AG04450 (cell line): Measurements from ENCODE around the gene TSHZ2. TPM values are rescaled to one million over a fixed set of nuclear protein-coding genes. Genes with fewer than 3 reads are reported as not detected.
"Not testable (repeated sequence)": the region's sequence is repeated elsewhere in the genome, so short reads cannot be mapped to it uniquely, and the experiment has no call there.

Experiments
- CTCF ChIA-PET: fragments of 300-600, 350-600 bp; formaldehyde crosslinking; extraction: SDS; loops from one replicate; lab custom pipeline; 2022; ENCODE audit warnings: antibody characterized with exemption, inconsistent platforms; lab: Charles Lee
- POLR2A ChIA-PET: fragments of 350-600 bp; formaldehyde crosslinking; extraction: SDS; loops from one replicate; lab custom pipeline; 2021; ENCODE audit warnings: antibody characterized with exemption, inconsistent platforms; lab: Yijun Ruan, JAX
- DNase-seq: peaks from one replicate; pipeline ENCODE4 v3.0.0-alpha.2; 2011; ENCODE audit warnings: low read depth, low spot score
- H3K27ac ChIP-seq: one replicate; pipeline ENCODE4 v1.5.1; 2012; ENCODE audit warnings: low read depth, low read length, control low read depth
- H3K27me3 ChIP-seq: one replicate; pipeline ENCODE4 v1.6.0; 2012; ENCODE audit warnings: low read length; ENCODE audit not compliant: control insufficient read depth, insufficient read depth
- H3K4me3 ChIP-seq: 2 replicates; pipeline ENCODE4 v1.5.1; 2011; ENCODE audit warnings: mild to moderate bottlenecking, low read depth, low read length, control low read depth
- H3K9me3 ChIP-seq: 2 replicates; pipeline ENCODE4 v1.5.1; 2012; ENCODE audit warnings: low read length; ENCODE audit not compliant: control insufficient read depth, insufficient read depth
- CTCF ChIP-seq: IDR thresholded peaks from 2 replicates; pipeline ENCODE4 v1.5.1; 2011; ENCODE audit warnings: low read depth, low read length, control low read depth, inconsistent platforms
- polyA plus RNA-seq: library from polyadenylated mRNA; depleted of rRNA; stranded (reverse); fragments of >200 nt; gene quantifications from 2 replicates; pipeline ENCODE4 v1.2.3, GENCODE V29; 2011

The TSHZ2 gene
- polyA plus RNA-seq, 1 experiment = not detected

DNA sequence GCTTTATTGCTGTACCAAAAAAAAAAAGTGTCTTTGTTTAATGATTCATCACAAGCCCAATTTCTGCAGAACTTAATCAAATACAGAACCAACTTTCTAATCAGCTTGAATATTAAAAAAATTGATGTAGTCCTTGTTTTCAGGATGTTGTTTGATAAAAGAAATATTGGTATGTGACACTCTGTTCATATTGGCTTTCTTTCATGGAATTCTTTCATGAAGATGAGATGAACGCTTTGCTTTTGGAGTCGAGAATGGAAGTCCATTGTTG lies 437.2 kb downstream of the TSHZ2 start:
- CTCF ChIA-PET = no interaction called here
- POLR2A ChIA-PET = no interaction called here
- H3K27ac ChIP-seq = no peak overlapping the region
- no peak overlapping the region for H3K4me3 ChIP-seq
- no peak for DNase-seq
- TF ChIP-seq CTCF = no peak
- H3K9me3 ChIP-seq = no peaks in the 10 kb centered on the region
- no peaks in the 10 kb centered on the region for H3K27me3 ChIP-seq

GRCh38 chr20:53411129-53411528 lies 439.0 kb downstream of the TSHZ2 start:
- Histone ChIP-seq H3K27ac (no peak overlapping the region), H3K4me3 (no peak overlapping the region), H3K27me3 (no peaks in the 10 kb centered on the region), H3K9me3 (no peaks in the 10 kb centered on the region)
- ChIA-PET POLR2A (no interaction called here), CTCF (no interaction called here)
- DNase-seq = no peak
- no peak for TF ChIP-seq CTCF

GRCh38 chr20:53411891-53412290 lies 439.7 kb downstream of the TSHZ2 start:
- H3K27ac ChIP-seq = no peak overlapping the region
- no peak overlapping the region for H3K4me3 ChIP-seq
- no peak for TF ChIP-seq CTCF
- ChIA-PET CTCF (interaction anchor here (2.2 kb wide), 1 partner anchor 136 kb away, joined by 7 read pairs; no protein-coding TSS in a partner anchor), POLR2A (no interaction called here)
- no peak for DNase-seq
- H3K9me3 ChIP-seq = no peaks in the 10 kb centered on the region
- no peaks in the 10 kb centered on the region for H3K27me3 ChIP-seq

DNA sequence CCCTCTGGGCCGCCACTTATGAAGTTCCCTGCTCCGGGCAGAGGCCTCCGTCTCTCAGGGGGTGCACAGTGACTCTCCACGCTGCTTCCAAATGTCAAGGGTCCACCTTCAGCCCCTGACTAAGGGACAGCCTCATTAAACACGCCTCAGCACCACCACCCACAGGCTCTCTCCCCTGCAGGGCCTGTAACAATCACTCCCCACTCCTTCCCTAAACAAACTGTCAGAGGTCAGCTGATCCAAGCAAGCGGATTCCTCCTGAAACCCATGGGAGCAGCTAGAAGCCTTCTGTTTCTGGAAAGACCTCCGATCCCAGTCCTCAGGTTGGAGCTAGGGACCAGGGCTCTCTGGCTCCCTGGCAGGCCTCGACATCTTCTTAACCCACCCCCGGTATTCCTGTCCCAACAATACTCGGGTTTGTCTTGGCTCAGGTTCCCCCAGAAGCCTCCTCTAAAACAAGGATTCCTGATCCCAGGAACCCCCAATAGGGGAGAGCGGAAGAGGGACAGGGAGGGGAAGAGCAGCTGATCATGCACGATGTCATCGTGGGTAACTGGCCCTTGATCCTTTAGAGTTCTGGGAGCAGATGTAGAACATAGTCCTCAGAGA lies 440.5 kb downstream of the TSHZ2 start:
- Histone ChIP-seq H3K9me3 (no peaks in the 10 kb centered on the region), H3K27me3 (no peaks in the 10 kb centered on the region), H3K4me3 (no peak overlapping the region), H3K27ac (no peak overlapping the region)
- CTCF ChIA-PET = interaction anchor here (2.2 kb wide), 1 partner anchor 135 kb away, joined by 7 read pairs; no protein-coding TSS in a partner anchor
- POLR2A ChIA-PET = no interaction called here
- no peak for TF ChIP-seq CTCF
- no peak for DNase-seq

GRCh38 chr20:53413186-53413631 lies 441.1 kb downstream of the TSHZ2 start:
- CTCF ChIA-PET = interaction anchor here (2.2 kb wide), 1 partner anchor 134 kb away, joined by 7 read pairs; no protein-coding TSS in a partner anchor
- POLR2A ChIA-PET = no interaction called here

DNA sequence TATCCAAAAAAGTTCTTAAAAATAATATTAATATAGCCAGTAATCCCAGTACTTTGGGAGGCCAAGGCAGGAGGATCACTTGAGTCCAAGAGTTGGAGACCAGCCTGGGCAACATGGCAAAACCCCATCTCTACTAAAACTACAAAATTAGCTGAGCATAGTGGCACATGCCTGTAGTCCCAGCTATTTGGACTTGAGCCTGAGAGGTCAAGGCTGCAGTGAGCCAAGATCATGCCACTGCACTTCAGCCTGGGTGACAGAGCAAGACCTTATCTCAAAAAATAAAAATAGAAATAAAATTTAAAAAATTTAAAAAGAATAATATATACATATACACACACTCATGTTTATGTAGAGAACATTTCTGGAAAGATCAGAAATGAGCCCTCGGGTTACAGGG lies 441.7 kb downstream of the TSHZ2 start:
- CTCF ChIA-PET = interaction anchor here (2.2 kb wide), 1 partner anchor 134 kb away, joined by 7 read pairs; no protein-coding TSS in a partner anchor
- POLR2A ChIA-PET, H3K4me3 ChIP-seq, H3K9me3 ChIP-seq, DNase-seq, H3K27ac ChIP-seq, H3K27me3 ChIP-seq: not testable (repeated sequence)

More at GRCh38 chr20:53413186-53413631, 441.1 kb downstream of the TSHZ2 start:
- H3K9me3 ChIP-seq = no peaks in the 10 kb centered on the region
- H3K27ac ChIP-seq = no peak overlapping the region
- no peaks in the 10 kb centered on the region for H3K27me3 ChIP-seq
- no peak overlapping the region for H3K4me3 ChIP-seq
- TF ChIP-seq CTCF = no peak
- no peak for DNase-seq
